ENCODE measurements around the gene GNAT1. TPM values are rescaled to one million over a fixed set of nuclear protein-coding genes. Genes with fewer than 3 reads are reported as not detected.
A peak's percentile ranks its signal among the peaks of the same experiment; 100 is the strongest.

GNAT1 gene
- total and polyA plus RNA-seq, 2 of the 13 experiments (the other 11 are each of a cell fraction or from before 2014, with no cell fraction given), result 0.15 TPM; not detected in 1

GRCh38 chr3:50237754-50238548, 46.5 kb downstream of the GNAT1 start (continued):
- TF ChIP-seq, protein P1, sequence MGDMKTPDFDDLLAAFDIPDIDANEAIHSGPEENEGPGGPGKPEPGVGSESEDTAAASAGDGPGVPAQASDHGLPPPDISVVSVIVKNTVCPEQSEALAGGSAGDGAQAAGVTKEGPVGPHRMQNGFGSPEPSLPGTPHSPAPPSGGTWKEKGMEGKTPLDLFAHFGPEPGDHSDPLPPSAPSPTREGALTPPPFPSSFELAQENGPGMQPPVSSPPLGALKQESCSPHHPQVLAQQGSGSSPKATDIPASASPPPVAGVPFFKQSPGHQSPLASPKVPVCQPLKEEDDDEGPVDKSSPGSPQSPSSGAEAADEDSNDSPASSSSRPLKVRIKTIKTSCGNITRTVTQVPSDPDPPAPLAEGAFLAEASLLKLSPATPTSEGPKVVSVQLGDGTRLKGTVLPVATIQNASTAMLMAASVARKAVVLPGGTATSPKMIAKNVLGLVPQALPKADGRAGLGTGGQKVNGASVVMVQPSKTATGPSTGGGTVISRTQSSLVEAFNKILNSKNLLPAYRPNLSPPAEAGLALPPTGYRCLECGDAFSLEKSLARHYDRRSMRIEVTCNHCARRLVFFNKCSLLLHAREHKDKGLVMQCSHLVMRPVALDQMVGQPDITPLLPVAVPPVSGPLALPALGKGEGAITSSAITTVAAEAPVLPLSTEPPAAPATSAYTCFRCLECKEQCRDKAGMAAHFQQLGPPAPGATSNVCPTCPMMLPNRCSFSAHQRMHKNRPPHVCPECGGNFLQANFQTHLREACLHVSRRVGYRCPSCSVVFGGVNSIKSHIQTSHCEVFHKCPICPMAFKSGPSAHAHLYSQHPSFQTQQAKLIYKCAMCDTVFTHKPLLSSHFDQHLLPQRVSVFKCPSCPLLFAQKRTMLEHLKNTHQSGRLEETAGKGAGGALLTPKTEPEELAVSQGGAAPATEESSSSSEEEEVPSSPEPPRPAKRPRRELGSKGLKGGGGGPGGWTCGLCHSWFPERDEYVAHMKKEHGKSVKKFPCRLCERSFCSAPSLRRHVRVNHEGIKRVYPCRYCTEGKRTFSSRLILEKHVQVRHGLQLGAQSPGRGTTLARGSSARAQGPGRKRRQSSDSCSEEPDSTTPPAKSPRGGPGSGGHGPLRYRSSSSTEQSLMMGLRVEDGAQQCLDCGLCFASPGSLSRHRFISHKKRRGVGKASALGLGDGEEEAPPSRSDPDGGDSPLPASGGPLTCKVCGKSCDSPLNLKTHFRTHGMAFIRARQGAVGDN (CRISPR knock-in tag; IDR thresholded peaks at IDR 0.05), result 0 out of 2 replicates have a peak, but pooled peaks have one; percentile 8
- no peak for TF ChIP-seq ZFY (CRISPR knock-in tag; IDR thresholded peaks at IDR 0.05)
- no peak for TF ChIP-seq NCOA1 (CRISPR knock-in tag; IDR thresholded peaks at IDR 0.05)
- TF ChIP-seq ZNF678 (CRISPR knock-in tag; IDR thresholded peaks at IDR 0.05), result no peak
- TF ChIP-seq ZKSCAN5 (CRISPR knock-in tag; IDR thresholded peaks at IDR 0.05), result no peak
- TF ChIP-seq NFYC (CRISPR knock-in tag; IDR thresholded peaks at IDR 0.05), result no peak
- no peak for TF ChIP-seq RXRB (CRISPR knock-in tag; IDR thresholded peaks at IDR 0.05; ENCODE audit: borderline replicate concordance)

- no peak overlapping the region for H2AFZ ChIP-seq (ENCODE audit: low read length)
- intact Hi-C loops (cut with micrococcal nuclease; ENCODE audit: unreplicated experiment) (no loop called here), in situ Hi-C loops (cut with HindIII; ENCODE audit: extremely low pct_ligation_motif_present, low pct_unique_long_range_greater_than_20kb) (no loop called here)
- H4K20me1 ChIP-seq (ENCODE audit: insufficient read depth, low read length), result no peaks in the 10 kb centered on the region
- H3K9me3 ChIP-seq (ENCODE audit: low read length), result no peaks in the 10 kb centered on the region
- peak overlapping the region; percentile 14; the same call in 1 of the 2 replicates for H3K9ac ChIP-seq (ENCODE audit: insufficient read depth, low read depth, low read length)
- DNase-seq (ENCODE audit: low spot score) (peak; percentile 45), ATAC-seq (no peak), FAIRE-seq (no peak)
- no peak overlapping the region for H3K27ac ChIP-seq (ENCODE audit: extremely low read length, insufficient read depth, low read length)
- no TSS peak for BruUV-seq (replicated peaks)
- H3K27me3 ChIP-seq (ENCODE audit: control insufficient read depth in 1 of 2, insufficient read depth in 2 of 2, low read length in 2 of 2), result no peaks in the 10 kb centered on the region; a peak in 1 of 5 replicates
- ChIA-PET CTCF (ENCODE audit: low intra/inter-chr PET ratio, low total read pairs) (no interaction called here), POLR2A (interaction anchor here (1.0 to 1.2 kb wide), 2 partner anchors 11 to 22 kb away, joined by 3 to 4 read pairs; no protein-coding TSS in a partner anchor)
- H3K4me1 ChIP-seq (ENCODE audit: insufficient read depth, low read length), result peaks cover 47% of the 10 kb centered on the region
- WGBS (ENCODE audit: low lambda C conversion rate), result 76% methylated on average over 7 of the region's 7 CpGs
- peaks cover 29% of the 10 kb centered on the region for H3K79me2 ChIP-seq (ENCODE audit: insufficient read depth, low read length)
- H3K36me3 ChIP-seq (replicated peaks in 1 of 2; ENCODE audit: control insufficient read depth in 1 of 2, insufficient read depth in 2 of 2, low read length in 2 of 2), result 0 out of 5 replicates have a peak, but pooled peaks cover 0 to 2% of the 10 kb centered on the region in 2 experiments
- peak overlapping the region; percentile 79; the same call in 1 of the 2 replicates for H3K4me2 ChIP-seq (ENCODE audit: low read depth, low read length)
- H3K4me3 ChIP-seq (replicated peaks in 1 of 3; ENCODE audit: insufficient read depth in 1 of 3, low read depth in 2 of 3, low read length in 3 of 3), result no peak overlapping the region
- peak; percentile 63; the same call in 1 of the 2 replicates for TF ChIP-seq HNRNPL (IDR thresholded peaks at IDR 0.05; ENCODE audit: low read depth, low read length)
- TF ChIP-seq HNF4G (IDR thresholded peaks at IDR 0.05; ENCODE audit: borderline replicate concordance, low read depth, low read length), result peak; percentile 32; the same call in 1 of the 2 replicates
- no peak for TF ChIP-seq HNF4G (CRISPR knock-in tag; IDR thresholded peaks at IDR 0.05; ENCODE audit: borderline replicate concordance, low read depth)
- TF ChIP-seq TCF7L2 (IDR thresholded peaks at IDR 0.05; ENCODE audit: low read depth, low read length), result no peak
- TF ChIP-seq SAFB2 (CRISPR knock-in tag; IDR thresholded peaks at IDR 0.05; ENCODE audit: borderline replicate concordance, low read depth), result no peak
- TF ChIP-seq, protein P2, sequence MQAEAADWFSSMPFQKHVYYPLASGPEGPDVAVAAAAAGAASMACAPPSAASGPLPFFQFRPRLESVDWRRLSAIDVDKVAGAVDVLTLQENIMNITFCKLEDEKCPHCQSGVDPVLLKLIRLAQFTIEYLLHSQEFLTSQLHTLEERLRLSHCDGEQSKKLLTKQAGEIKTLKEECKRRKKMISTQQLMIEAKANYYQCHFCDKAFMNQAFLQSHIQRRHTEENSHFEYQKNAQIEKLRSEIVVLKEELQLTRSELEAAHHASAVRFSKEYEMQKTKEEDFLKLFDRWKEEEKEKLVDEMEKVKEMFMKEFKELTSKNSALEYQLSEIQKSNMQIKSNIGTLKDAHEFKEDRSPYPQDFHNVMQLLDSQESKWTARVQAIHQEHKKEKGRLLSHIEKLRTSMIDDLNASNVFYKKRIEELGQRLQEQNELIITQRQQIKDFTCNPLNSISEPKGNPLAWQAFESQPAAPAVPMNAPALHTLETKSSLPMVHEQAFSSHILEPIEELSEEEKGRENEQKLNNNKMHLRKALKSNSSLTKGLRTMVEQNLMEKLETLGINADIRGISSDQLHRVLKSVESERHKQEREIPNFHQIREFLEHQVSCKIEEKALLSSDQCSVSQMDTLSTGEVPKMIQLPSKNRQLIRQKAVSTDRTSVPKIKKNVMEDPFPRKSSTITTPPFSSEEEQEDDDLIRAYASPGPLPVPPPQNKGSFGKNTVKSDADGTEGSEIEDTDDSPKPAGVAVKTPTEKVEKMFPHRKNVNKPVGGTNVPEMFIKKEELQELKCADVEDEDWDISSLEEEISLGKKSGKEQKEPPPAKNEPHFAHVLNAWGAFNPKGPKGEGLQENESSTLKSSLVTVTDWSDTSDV (CRISPR knock-in tag; IDR thresholded peaks at IDR 0.05), result no peak
- TF ChIP-seq SP140L (CRISPR knock-in tag; IDR thresholded peaks at IDR 0.05; ENCODE audit: borderline replicate concordance), result no peak
- TF ChIP-seq KLF9 (CRISPR knock-in tag; IDR thresholded peaks at IDR 0.05; ENCODE audit: low read depth), result no peak
- no peak for TF ChIP-seq ZNF607 (CRISPR knock-in tag; IDR thresholded peaks at IDR 0.05; ENCODE audit: borderline replicate concordance)
These were observed 47.2 kb downstream of the GNAT1 start for GRCh38 chr3:50238549-50239026.

Measured in HepG2 (cell line).